Kidney (tissue), 14 donors: ENCODE data around the gene MRPL58. TPM values are rescaled to one million over a fixed set of nuclear protein-coding genes. Genes with fewer than 3 reads are reported as not detected.
"Not testable (repeated sequence)": the region's sequence is repeated elsewhere in the genome, so short reads cannot be mapped to it uniquely, and the experiment has no call there.

Experiments used
- DNase-seq, 5 donors: peaks; one replicate each; pipeline ENCODE4 v3.0.0-alpha.2; 2013 to 2020
- FAIRE-seq: peaks from 2 replicates; lab custom pipeline; 2012; peaks lifted over from hg19 to GRCh38; lab: Jason Lieb, UNC
- H3K27ac ChIP-seq, 2 donors: one replicate each; pipeline ENCODE4 v1.7.0; 2013; ENCODE audit warnings: low read depth in 2 of 2, low read length in 2 of 2, inconsistent platforms in 1 of 2
- H3K27me3 ChIP-seq: one replicate; pipeline ENCODE4 v1.7.1; 2013; ENCODE audit warnings: low read length, inconsistent platforms; ENCODE audit not compliant: control insufficient read depth, insufficient read depth
- H3K36me3 ChIP-seq, 3 donors: one replicate each; pipeline versions ENCODE4 v1.7.0 to v1.7.1; 2013; ENCODE audit warnings: low read length in 3 of 3, control low read depth in 1 of 3, inconsistent platforms in 1 of 3; ENCODE audit not compliant: insufficient read depth in 3 of 3, control insufficient read depth in 2 of 3
- H3K4me1 ChIP-seq, 3 donors: one replicate each; pipeline versions ENCODE4 v1.7.0 to v1.7.1; 2013; ENCODE audit warnings: low read length in 3 of 3, inconsistent platforms in 1 of 3, low read depth in 1 of 3; ENCODE audit not compliant: control insufficient read depth in 2 of 3, insufficient read depth in 2 of 3
- H3K4me3 ChIP-seq, 3 donors: one replicate each; pipeline versions ENCODE4 v1.7.0 to v1.8.1; 2013; ENCODE audit warnings: low read length in 3 of 3, control low read depth in 1 of 3, inconsistent platforms in 1 of 3
- H3K9ac ChIP-seq, 3 donors: one replicate each; pipeline versions ENCODE4 v1.7.0 to v1.7.1; 2013; ENCODE audit warnings: low read length in 3 of 3, control low read depth in 1 of 3, inconsistent platforms in 1 of 3
- H3K9me3 ChIP-seq, 3 donors: one replicate each; pipeline versions ENCODE4 v1.7.0 to v1.7.1; 2013; ENCODE audit warnings: low read length in 3 of 3, control low read depth in 1 of 3, inconsistent platforms in 1 of 3; ENCODE audit not compliant: control insufficient read depth in 2 of 3, insufficient read depth in 1 of 3
- intact Hi-C: fragments of 100-400 bp; cut with DNase I; formaldehyde crosslinking; loops from one replicate; pipeline ENCODE4 v1.11.1; 2022
- polyA plus RNA-seq: library from polyadenylated mRNA; stranded (reverse); fragments of 350-450 nt; fragmentation: Illumina TruSeq; extraction: RNeasy Lipid Tissue Mini Kit (QIAGEN cat#74804); gene quantifications from one replicate; pipeline ENCODE4 v1.2.3, GENCODE V29; 2014; ENCODE audit warnings: low read depth, low replicate concordance; ENCODE audit not compliant: insufficient read depth
- total RNA-seq: library from RNA; stranded (reverse); fragmentation: NEBNext Ultra II Directional; extraction: Animal tissue kit (Norgen Biotek cat#: 25700); gene quantifications from one replicate; pipeline ENCODE4 v1.2.1, GENCODE V29; 2021
- TF ChIP-seq, protein P1 (sequence below): IDR thresholded peaks from 3 replicates; pipeline ENCODE4 v1.5.1; 2012; ENCODE audit warnings: mild to moderate bottlenecking, moderate library complexity, borderline replicate concordance; ENCODE audit not compliant: insufficient read depth; ENCODE audit errors: extremely low read depth
- donor health status: control.
- donor health status: control.
- donor health status: control.
- donor health status: control.
- donor health status: control.
- donor health status: DM: yes; HTN: yes; CAD: no.
- donor health status: Normal renal cell carcinoma (clear cell type).

Gene MRPL58
- total and polyA plus RNA-seq, 2 donors from 2014 or later, result 23.1 to 84.5 TPM

- intact Hi-C loops, result no loop called here
These were observed 31.0 kb upstream of the MRPL58 start for GRCh38 chr17:74981318-74981978.

GRCh38 chr17:74981979-74982662 lies 30.3 kb upstream of the MRPL58 start:
- TF ChIP-seq, protein P1, sequence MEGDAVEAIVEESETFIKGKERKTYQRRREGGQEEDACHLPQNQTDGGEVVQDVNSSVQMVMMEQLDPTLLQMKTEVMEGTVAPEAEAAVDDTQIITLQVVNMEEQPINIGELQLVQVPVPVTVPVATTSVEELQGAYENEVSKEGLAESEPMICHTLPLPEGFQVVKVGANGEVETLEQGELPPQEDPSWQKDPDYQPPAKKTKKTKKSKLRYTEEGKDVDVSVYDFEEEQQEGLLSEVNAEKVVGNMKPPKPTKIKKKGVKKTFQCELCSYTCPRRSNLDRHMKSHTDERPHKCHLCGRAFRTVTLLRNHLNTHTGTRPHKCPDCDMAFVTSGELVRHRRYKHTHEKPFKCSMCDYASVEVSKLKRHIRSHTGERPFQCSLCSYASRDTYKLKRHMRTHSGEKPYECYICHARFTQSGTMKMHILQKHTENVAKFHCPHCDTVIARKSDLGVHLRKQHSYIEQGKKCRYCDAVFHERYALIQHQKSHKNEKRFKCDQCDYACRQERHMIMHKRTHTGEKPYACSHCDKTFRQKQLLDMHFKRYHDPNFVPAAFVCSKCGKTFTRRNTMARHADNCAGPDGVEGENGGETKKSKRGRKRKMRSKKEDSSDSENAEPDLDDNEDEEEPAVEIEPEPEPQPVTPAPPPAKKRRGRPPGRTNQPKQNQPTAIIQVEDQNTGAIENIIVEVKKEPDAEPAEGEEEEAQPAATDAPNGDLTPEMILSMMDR, result no peak
- Histone ChIP-seq H3K9me3 (no peaks in the 10 kb centered on the region), H3K4me1 (peaks cover 0 to 8% (median 5%) of the 10 kb centered on the region in 3 donors), H3K27ac (peak overlapping the region; percentile 64 to 85), H3K4me3 (peak overlapping the region; percentile 54 to 84 (median 74)), H3K9ac (peak overlapping the region; percentile 63 to 78 (median 74)), H3K27me3 (no peaks in the 10 kb centered on the region), H3K36me3 (no peaks in the 10 kb centered on the region)
- intact Hi-C loops, result no loop called here
- DNase-seq, result peak; percentile 85 to 91 (median 89)
- no peak for FAIRE-seq

More at GRCh38 chr17:74981318-74981978, 31.0 kb upstream of the MRPL58 start:
- TF ChIP-seq, protein P1, result no peak
- FAIRE-seq (no peak), DNase-seq (no peak)
- no peaks in the 10 kb centered on the region for H3K36me3 ChIP-seq
- no peaks in the 10 kb centered on the region for H3K9me3 ChIP-seq
- peak overlapping the region; percentile 54 to 84 (median 74) for H3K4me3 ChIP-seq
- H3K27ac ChIP-seq, result peak overlapping the region; percentile 64 to 85
- peak overlapping the region; percentile 63 to 78 (median 74) for H3K9ac ChIP-seq
- H3K4me1 ChIP-seq, result peaks cover 0 to 5% (median 5%) of the 10 kb centered on the region in 3 donors
- no peaks in the 10 kb centered on the region for H3K27me3 ChIP-seq

DNA sequence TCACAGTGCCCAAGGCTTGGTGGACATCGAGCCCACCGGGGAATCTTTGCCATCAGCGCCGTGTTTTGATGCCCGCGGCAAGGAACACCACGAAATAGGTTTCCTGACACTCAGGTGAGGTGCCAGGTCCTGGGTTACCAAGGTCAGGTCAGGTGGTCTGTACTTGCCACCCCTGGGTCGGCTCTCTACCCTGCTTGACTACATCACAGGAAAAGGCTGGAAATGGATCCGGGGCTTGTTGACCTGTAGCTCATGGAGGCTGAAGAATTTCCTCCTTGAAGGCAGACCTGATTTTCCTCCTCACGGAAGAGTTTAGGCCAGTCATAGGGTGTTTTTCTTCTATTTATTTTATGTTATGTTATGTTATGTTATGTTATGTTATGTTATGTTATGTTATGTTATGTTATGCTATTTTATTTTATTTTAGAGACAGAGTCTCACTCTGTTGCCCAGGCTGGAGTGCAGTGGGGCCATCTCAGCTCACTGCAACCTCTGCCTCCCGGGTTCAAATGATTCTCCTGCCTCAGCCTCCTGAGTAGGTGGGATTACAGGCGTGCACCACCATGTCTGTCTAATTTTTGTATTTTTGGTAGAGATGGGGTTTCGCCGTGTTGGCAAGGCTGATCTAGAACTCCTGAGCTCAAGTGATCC lies 29.7 kb upstream of the MRPL58 start:
- H3K36me3 ChIP-seq, intact Hi-C loops, H3K4me1 ChIP-seq, H3K9me3 ChIP-seq, FAIRE-seq, H3K27me3 ChIP-seq: not testable (repeated sequence)
- peak in 1 of 5 donors; percentile 29 for DNase-seq
- Histone ChIP-seq H3K4me3 (peak overlapping the region; percentile 54 to 84 (median 74)), H3K27ac (peak overlapping the region; percentile 64 to 85), H3K9ac (peak overlapping the region; percentile 14 to 74 (median 23))

DNA sequence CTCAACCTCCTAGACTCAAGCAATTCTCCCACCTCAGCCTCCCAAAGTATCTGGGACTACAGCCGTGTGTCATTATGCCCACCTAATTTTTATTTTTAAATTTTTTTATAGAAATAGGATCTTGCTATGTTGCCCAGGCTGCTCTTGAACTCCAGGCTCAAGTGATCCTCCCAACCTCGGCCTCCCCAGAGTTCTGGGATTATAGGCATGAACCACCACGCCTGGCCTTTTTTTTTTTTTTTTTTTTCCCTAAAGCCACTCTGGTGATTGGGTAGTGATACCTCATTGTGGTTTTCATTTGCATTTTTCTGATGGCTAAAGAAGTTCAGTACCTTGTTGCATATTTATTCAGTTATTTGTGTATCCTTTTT lies 26.3 kb upstream of the MRPL58 start:
- FAIRE-seq (no peak), DNase-seq (no peak)
- TF ChIP-seq, protein P1, result no peak
- H3K27ac ChIP-seq, result no peak overlapping the region
- intact Hi-C loops, result no loop called here
- H3K9ac ChIP-seq, result no peak overlapping the region
- H3K4me3 ChIP-seq, result no peak overlapping the region
- no peaks in the 10 kb centered on the region for H3K9me3 ChIP-seq
- peaks cover 0 to 22% (median 12%) of the 10 kb centered on the region in 3 donors for H3K4me1 ChIP-seq
- H3K27me3 ChIP-seq, result no peaks in the 10 kb centered on the region
- H3K36me3 ChIP-seq, result no peaks in the 10 kb centered on the region
